Measurements from ENCODE around the gene CTAGE15. TPM values are rescaled to one million over a fixed set of nuclear protein-coding genes. Genes with fewer than 3 reads are reported as not detected.

The CTAGE15 gene
- total RNA-seq, 1 donor from 2014 or later, result 2.5 TPM

Other genes with a start within 250 kb of the CTAGE15 start
- 0.37 TPM in 2 replicates for gene FAM131B, start 209.1 kb upstream of the CTAGE15 start, total RNA-seq
- gene ZYX, start 190.5 kb upstream of the CTAGE15 start, total RNA-seq, result 157 and 162 TPM in 2 replicates
- 0.20 and 0.66 TPM in 2 replicates for gene EPHA1, start 162.9 kb upstream of the CTAGE15 start, total RNA-seq
- not detected in 2 replicates for gene TAS2R60, start 128.3 kb upstream of the CTAGE15 start, total RNA-seq
- not detected in 2 replicates for gene TAS2R41, start 93.9 kb upstream of the CTAGE15 start, total RNA-seq
- gene TCAF2, start 49.2 kb downstream of the CTAGE15 start, total RNA-seq, result 28.7 and 31.2 TPM in 2 replicates
- 1.1 and 1.7 TPM in 2 replicates for gene CTAGE6, start 185.9 kb downstream of the CTAGE15 start, total RNA-seq

Measured in T-helper 1 cell treated with Interleukin-12 subunit alpha and Interleukin-12 subunit beta and Interleukin-4 antibody, amounts not matched to agents 30 ng/mL and 1 ng/mL, for 36 hours (primary cell).